Activated naive CD4-positive, alpha-beta T cell treated with anti-CD3 and anti-CD28 coated beads, Interleukin-2, amount 10 ng/mL, durations not matched to agents 7 days and 5 days (primary cell): ENCODE results near the gene GFER.
"Not testable (repeated sequence)": the region's sequence is repeated elsewhere in the genome, so short reads cannot be mapped to it uniquely, and the experiment has no call there.

Experiments
- CTCF ChIA-PET: fragments of 350-600 bp; sonication (Branson Sonifier 250); formaldehyde crosslinking; loops from one replicate; lab custom pipeline; 2021; ENCODE audit warnings: antibody characterized with exemption; lab: Charles Lee
- DNase-seq: peaks from one replicate; pipeline ENCODE4 v3.0.0-alpha.2; 2020
- H3K27ac Mint-ChIP-seq: one replicate; pipeline ENCODE4 v1.8.0; 2021; ENCODE audit warnings: mild to moderate bottlenecking, moderate library complexity, mixed read lengths
- H3K27me3 Mint-ChIP-seq: one replicate; pipeline ENCODE4 v1.8.0; 2021; ENCODE audit warnings: mild to moderate bottlenecking, mixed read lengths
- H3K36me3 Mint-ChIP-seq: one replicate; pipeline ENCODE4 v1.8.0; 2021; ENCODE audit warnings: mixed read lengths
- H3K4me1 Mint-ChIP-seq: one replicate; pipeline ENCODE4 v1.8.0; 2021; ENCODE audit warnings: mixed read lengths
- H3K4me3 Mint-ChIP-seq: one replicate; pipeline ENCODE4 v1.8.0; 2021; ENCODE audit warnings: mild to moderate bottlenecking, moderate library complexity, mixed read lengths
- H3K9me3 Mint-ChIP-seq: one replicate; pipeline ENCODE4 v1.8.0; 2021; ENCODE audit warnings: mixed read lengths

Gene GFER

GRCh38 chr16:1945559-1946391, 38.2 kb upstream of the GFER start:
- DNase-seq: no peak
- CTCF ChIA-PET: interaction anchor here (1.7 kb wide), 1 partner anchor 12 kb away, joined by 6 read pairs; no protein-coding TSS in a partner anchor
- no peak overlapping the region for H3K4me3 Mint-ChIP-seq
- H3K36me3 Mint-ChIP-seq: peaks cover 2% of the 10 kb centered on the region
- no peaks in the 10 kb centered on the region for H3K27me3 Mint-ChIP-seq
- H3K9me3 Mint-ChIP-seq: no peaks in the 10 kb centered on the region
- peaks cover 30% of the 10 kb centered on the region for H3K4me1 Mint-ChIP-seq
- no peak overlapping the region for H3K27ac Mint-ChIP-seq

GRCh38 chr16:1946495-1947368, 37.3 kb upstream of the GFER start:
- no peaks in the 10 kb centered on the region for H3K36me3 Mint-ChIP-seq
- no peaks in the 10 kb centered on the region for H3K9me3 Mint-ChIP-seq
- H3K4me3 Mint-ChIP-seq: no peak overlapping the region
- H3K27ac Mint-ChIP-seq: no peak overlapping the region
- H3K27me3 Mint-ChIP-seq: peaks cover 4% of the 10 kb centered on the region
- peaks cover 23% of the 10 kb centered on the region for H3K4me1 Mint-ChIP-seq
- no peak for DNase-seq
- CTCF ChIA-PET: interaction anchor here (1.7 kb wide), 1 partner anchor 11 kb away, joined by 6 read pairs; no protein-coding TSS in a partner anchor

- no peak for DNase-seq
- H3K27ac Mint-ChIP-seq: no peak overlapping the region
- no peaks in the 10 kb centered on the region for H3K9me3 Mint-ChIP-seq
- H3K4me1 Mint-ChIP-seq: peaks cover 18% of the 10 kb centered on the region
- CTCF ChIA-PET: no interaction called here
- H3K36me3 Mint-ChIP-seq: no peaks in the 10 kb centered on the region
- no peak overlapping the region for H3K4me3 Mint-ChIP-seq
- H3K27me3 Mint-ChIP-seq: peaks cover 4% of the 10 kb centered on the region
Observed at GRCh38 chr16:1947369-1947670, 36.7 kb upstream of the GFER start.

GRCh38 chr16:1949507-1949906, 34.5 kb upstream of the GFER start:
- H3K9me3 Mint-ChIP-seq: no peaks in the 10 kb centered on the region
- H3K36me3 Mint-ChIP-seq: no peaks in the 10 kb centered on the region
- H3K27me3 Mint-ChIP-seq: peaks cover 12% of the 10 kb centered on the region
- CTCF ChIA-PET: no interaction called here
- peaks cover under 1% of the 10 kb centered on the region for H3K4me1 Mint-ChIP-seq
- H3K27ac Mint-ChIP-seq: no peak overlapping the region
- no peak overlapping the region for H3K4me3 Mint-ChIP-seq
- no peak for DNase-seq

- CTCF ChIA-PET: no interaction called here
- H3K27ac Mint-ChIP-seq: no peak overlapping the region
Observed at GRCh38 chr16:1950047-1950446, 33.9 kb upstream of the GFER start.

GRCh38 chr16:1950559-1950958, 33.4 kb upstream of the GFER start:
- H3K27ac Mint-ChIP-seq: no peak overlapping the region
- no peak for DNase-seq
- H3K36me3 Mint-ChIP-seq: no peaks in the 10 kb centered on the region
- no peak overlapping the region for H3K4me3 Mint-ChIP-seq
- peaks cover 17% of the 10 kb centered on the region for H3K27me3 Mint-ChIP-seq
- no peaks in the 10 kb centered on the region for H3K4me1 Mint-ChIP-seq
- no peaks in the 10 kb centered on the region for H3K9me3 Mint-ChIP-seq
- CTCF ChIA-PET: interaction anchor here (1.2 kb wide), 1 partner anchor 54 kb away, joined by 3 read pairs; no protein-coding TSS in a partner anchor

More at GRCh38 chr16:1950047-1950446, 33.9 kb upstream of the GFER start:
- Mint-ChIP-seq H3K36me3 (no peaks in the 10 kb centered on the region), H3K4me1 (no peaks in the 10 kb centered on the region), H3K9me3 (no peaks in the 10 kb centered on the region), H3K27me3 (peaks cover 17% of the 10 kb centered on the region), H3K4me3 (no peak overlapping the region)
- DNase-seq: no peak

- CTCF ChIA-PET: no interaction called here
- H3K9me3 Mint-ChIP-seq: no peaks in the 10 kb centered on the region
- no peak overlapping the region for H3K27ac Mint-ChIP-seq
Observed at GRCh38 chr16:1953734-1954133, 30.3 kb upstream of the GFER start.

GRCh38 chr16:1957434-1958142, 26.4 kb upstream of the GFER start:
- not testable (repeated sequence) for H3K27ac Mint-ChIP-seq, H3K9me3 Mint-ChIP-seq, DNase-seq, H3K4me3 Mint-ChIP-seq
- CTCF ChIA-PET: interaction anchor here (0.9 to 2.2 kb wide), 2 partner anchors 12 to 183 kb away, joined by 3 to 6 read pairs; no protein-coding TSS in a partner anchor
- Mint-ChIP-seq H3K36me3 (peaks cover 15% of the 10 kb centered on the region), H3K27me3 (peaks cover 24% of the 10 kb centered on the region), H3K4me1 (peaks cover 28% of the 10 kb centered on the region)

More at GRCh38 chr16:1953734-1954133, 30.3 kb upstream of the GFER start:
- Mint-ChIP-seq H3K4me1 (peaks cover 2% of the 10 kb centered on the region), H3K36me3 (no peaks in the 10 kb centered on the region), H3K27me3 (peaks cover 31% of the 10 kb centered on the region), H3K4me3 (no peak overlapping the region)
- no peak for DNase-seq

GRCh38 chr16:1958143-1958491, 25.9 kb upstream of the GFER start:
- DNase-seq, H3K4me3 Mint-ChIP-seq, H3K9me3 Mint-ChIP-seq, H3K27ac Mint-ChIP-seq: not testable (repeated sequence)
- CTCF ChIA-PET: interaction anchor here (0.9 to 2.2 kb wide), 3 partner anchors 12 to 183 kb away, joined by 3 to 6 read pairs (median 4); partner anchors contain the start of gene TBL3
- H3K36me3 Mint-ChIP-seq: peaks cover 20% of the 10 kb centered on the region
- H3K27me3 Mint-ChIP-seq: peaks cover 21% of the 10 kb centered on the region
- H3K4me1 Mint-ChIP-seq: peaks cover 34% of the 10 kb centered on the region

GRCh38 chr16:1958715-1959268, 25.2 kb upstream of the GFER start:
- peaks cover 21% of the 10 kb centered on the region for H3K27me3 Mint-ChIP-seq
- peaks cover 23% of the 10 kb centered on the region for H3K36me3 Mint-ChIP-seq
- no peaks in the 10 kb centered on the region for H3K9me3 Mint-ChIP-seq
- H3K4me3 Mint-ChIP-seq: peak overlapping the region; percentile 95
- no peak for DNase-seq
- H3K27ac Mint-ChIP-seq: peak overlapping the region; percentile 62
- peaks cover 40% of the 10 kb centered on the region for H3K4me1 Mint-ChIP-seq
- CTCF ChIA-PET: interaction anchor here (1.8 to 2.2 kb wide), 2 partner anchors 13 kb away, joined by 4 to 6 read pairs; partner anchors contain the start of gene TBL3

- peak; percentile 94 for DNase-seq
- no peaks in the 10 kb centered on the region for H3K9me3 Mint-ChIP-seq
- peak within 1 kb of the TSS; percentile 94 for H3K27ac Mint-ChIP-seq
- peaks cover 28% of the 10 kb centered on the region for H3K36me3 Mint-ChIP-seq
- H3K4me1 Mint-ChIP-seq: peaks cover 44% of the 10 kb centered on the region
- CTCF ChIA-PET: interaction anchor here (1.8 kb wide), 1 partner anchor 12 kb away, joined by 4 read pairs; the partner anchor contains the start of gene TBL3
- H3K27me3 Mint-ChIP-seq: peaks cover 20% of the 10 kb centered on the region
- H3K4me3 Mint-ChIP-seq: peak within 1 kb of the TSS; percentile 95
Observed at GRCh38 chr16:1959269-1960039, 24.5 kb upstream of the GFER start, which contains the start of gene NDUFB10. NDUFB10 (plus strand) TSS chr16:1959538; CDS start chr16:1959625, 87 bp downstream.

GRCh38 chr16:1960665-1961630, 23.0 kb upstream of the GFER start:
- Mint-ChIP-seq H3K4me1 (peaks cover 50% of the 10 kb centered on the region), H3K36me3 (peaks cover 32% of the 10 kb centered on the region), H3K27ac (peak overlapping the region; percentile 94), H3K9me3 (no peaks in the 10 kb centered on the region), H3K4me3 (peak overlapping the region; percentile 95), H3K27me3 (peaks cover 11% of the 10 kb centered on the region)
- no peak for DNase-seq
- CTCF ChIA-PET: interaction anchor here (1.5 kb wide), 1 partner anchor 11 kb away, joined by 3 read pairs; the partner anchor contains the start of gene TBL3
